PC-9 (cell line): ENCODE measurements around the gene KIAA0586. TPM values are rescaled to one million over a fixed set of nuclear protein-coding genes. Genes with fewer than 3 reads are reported as not detected.

Experiments used
- BruUV-seq: library from RNA; stranded (reverse); fragments of 400-500 nt; replicated peaks from 2 replicates; lab custom pipeline; 2021; lab: Mats Ljungman, UMichigan
- CTCF ChIA-PET: fragments of 300-600 bp; sonication (Branson Sonifier 250); formaldehyde crosslinking; loops from one replicate; lab custom pipeline; 2022; ENCODE audit warnings: antibody characterized with exemption; lab: Charles Lee
- POLR2A ChIA-PET: fragments of 300-600 bp; sonication (Branson Sonifier 250); formaldehyde crosslinking; loops from one replicate; lab custom pipeline; 2022; ENCODE audit warnings: antibody characterized with exemption; ENCODE audit not compliant: unreplicated experiment; lab: Charles Lee
- DNase-seq, 2 experiments: peaks; one replicate each; pipeline versions ENCODE4 v3.0.0 to v3.0.0-alpha.2; 2015 to 2022; ENCODE audit warnings: mixed read lengths in 1 of 2
- H2AFZ ChIP-seq: fragments of 200-600 bp; sonication (generic); 2 replicates; pipeline ENCODE4 v1.8.1; 2017; ENCODE audit warnings: antibody characterized with exemption
- H3F3A ChIP-seq: fragments of 200-600 bp; sonication (generic); 2 replicates; pipeline ENCODE4 v1.8.1; 2017; ENCODE audit warnings: antibody characterized with exemption, mild to moderate bottlenecking, low read depth; ENCODE audit not compliant: insufficient read depth
- H3K27ac ChIP-seq: fragments of 200-600 bp; sonication (generic); 2 replicates; pipeline ENCODE4 v1.6.1; 2016; ENCODE audit warnings: mixed run types
- H3K27me3 ChIP-seq: fragments of 200-600 bp; sonication (generic); 2 replicates; pipeline ENCODE4 v1.6.1; 2016; ENCODE audit warnings: low read depth, mixed run types; ENCODE audit not compliant: insufficient read depth
- H3K36me3 ChIP-seq: fragments of 200-600 bp; sonication (generic); 2 replicates; pipeline ENCODE4 v1.6.1; 2016; ENCODE audit warnings: low read depth, mixed run types
- H3K4me1 ChIP-seq: fragments of 200-600 bp; sonication (generic); replicated peaks from 2 replicates; pipeline ENCODE4 v1.6.1; 2016; ENCODE audit warnings: mixed run types; ENCODE audit not compliant: insufficient read depth
- H3K4me2 ChIP-seq: fragments of 200-600 bp; sonication (generic); 2 replicates; pipeline ENCODE4 v1.6.1; 2017; ENCODE audit warnings: mixed run types
- H3K4me3 ChIP-seq: fragments of 200-600 bp; sonication (generic); 2 replicates; pipeline ENCODE4 v1.6.1; 2016; ENCODE audit warnings: mixed run types
- H3K79me2 ChIP-seq: fragments of 200-600 bp; sonication (generic); 2 replicates; pipeline ENCODE4 v1.6.1; 2017; ENCODE audit warnings: low read depth, mixed run types
- H3K9me2 ChIP-seq: fragments of 200-600 bp; sonication (generic); 2 replicates; pipeline ENCODE4 v1.8.1; 2017; ENCODE audit warnings: mild to moderate bottlenecking; ENCODE audit not compliant: insufficient read depth
- H3K9me3 ChIP-seq: fragments of 200-600 bp; sonication (generic); 2 replicates; pipeline ENCODE4 v1.8.1; 2016; ENCODE audit warnings: low read depth; ENCODE audit not compliant: insufficient read depth
- H4K20me1 ChIP-seq: fragments of 200-600 bp; sonication (generic); 2 replicates; pipeline ENCODE4 v1.8.1; 2017; ENCODE audit not compliant: insufficient read depth
- CTCF ChIP-seq: fragments of 200-600 bp; sonication (generic); conservative IDR thresholded peaks from 2 replicates; pipeline ENCODE4 v1.6.1; 2017; ENCODE audit warnings: mixed run types, antibody characterized with exemption, mild to moderate bottlenecking, moderate library complexity
- EZH2 ChIP-seq: fragments of 200-600 bp; sonication (generic); IDR thresholded peaks from 2 replicates; pipeline ENCODE4 v1.8.0; 2017; ENCODE audit warnings: antibody characterized with exemption, low read depth
- intact Hi-C: fragments of 100-400 bp; cut with micrococcal nuclease; formaldehyde crosslinking; loops from one replicate; pipeline ENCODE4 v1.10.0; 2022; ENCODE audit not compliant: unreplicated experiment
- total RNA-seq: library from RNA; stranded (reverse); gene quantifications from 2 replicates; pipeline ENCODE4 v1.2.3, GENCODE V29; 2021

Gene KIAA0586
- total RNA-seq, 1 experiment from 2014 or later, result 20.4 TPM

DNA sequence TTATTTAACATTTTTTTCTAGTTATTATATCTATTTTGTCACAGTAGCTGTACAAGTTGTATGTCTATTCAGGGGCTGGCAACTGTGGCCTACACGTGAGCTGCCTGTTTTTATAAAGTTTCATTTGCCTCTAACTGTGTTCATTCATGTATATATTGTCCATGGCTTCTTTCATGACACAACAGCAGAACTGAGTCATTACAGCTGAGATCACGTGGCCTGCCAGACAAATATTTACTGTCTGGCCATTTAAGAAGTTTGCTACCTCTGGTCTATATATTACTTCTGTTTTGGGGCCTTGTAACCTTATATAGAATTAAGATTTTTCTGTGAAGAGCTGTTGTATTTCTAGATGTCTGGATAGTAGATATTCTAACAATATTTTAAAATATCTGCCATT, 37.9 kb downstream of the KIAA0586 start:
- Histone ChIP-seq H3K27me3 (no peaks in the 10 kb centered on the region), H2AFZ (no peak overlapping the region), H3F3A (no peaks in the 10 kb centered on the region), H3K4me3 (no peak overlapping the region), H3K9me3 (no peaks in the 10 kb centered on the region), H3K79me2 (no peaks in the 10 kb centered on the region), H3K27ac (no peak overlapping the region), H3K9me2 (no peaks in the 10 kb centered on the region), H3K4me1 (no peaks in the 10 kb centered on the region), H4K20me1 (no peaks in the 10 kb centered on the region), H3K4me2 (no peak overlapping the region), H3K36me3 (no peaks in the 10 kb centered on the region; the same call in 1 of the 2 replicates)
- intact Hi-C loops, result loop anchor here (5.0 kb wide), 1 partner anchor 358 kb away; no protein-coding TSS in a partner anchor
- ChIA-PET CTCF (no interaction called here), POLR2A (no interaction called here)
- BruUV-seq, result no TSS peak
- TF ChIP-seq CTCF, result no peak
- no peak for TF ChIP-seq EZH2
- no peak for DNase-seq

- ChIA-PET CTCF (no interaction called here), POLR2A (no interaction called here)
Measured at GRCh38 chr14:58466459-58466858, 38.9 kb downstream of the KIAA0586 start.

GRCh38 chr14:58467575-58467974, 40.1 kb downstream of the KIAA0586 start:
- ChIA-PET POLR2A (no interaction called here), CTCF (no interaction called here)
- no peaks in the 10 kb centered on the region for H3K9me2 ChIP-seq
- H3K27me3 ChIP-seq, result no peaks in the 10 kb centered on the region
- DNase-seq, result no peak
- H3K4me1 ChIP-seq, result no peaks in the 10 kb centered on the region
- H3K9me3 ChIP-seq, result no peaks in the 10 kb centered on the region
- H3K27ac ChIP-seq, result no peak overlapping the region
- H2AFZ ChIP-seq, result no peak overlapping the region
- H3K4me2 ChIP-seq, result no peak overlapping the region
- BruUV-seq, result no TSS peak
- H3F3A ChIP-seq, result no peaks in the 10 kb centered on the region
- no peaks in the 10 kb centered on the region for H4K20me1 ChIP-seq
- intact Hi-C loops, result loop anchor here (5.0 kb wide), 1 partner anchor 360 kb away; no protein-coding TSS in a partner anchor
- no peak for TF ChIP-seq CTCF
- no peak for TF ChIP-seq EZH2
- no peaks in the 10 kb centered on the region for H3K79me2 ChIP-seq
- H3K4me3 ChIP-seq, result no peak overlapping the region
- H3K36me3 ChIP-seq, result no peaks in the 10 kb centered on the region; the same call in 1 of the 2 replicates

More at GRCh38 chr14:58466459-58466858, 38.9 kb downstream of the KIAA0586 start:
- no peak overlapping the region for H2AFZ ChIP-seq
- no peaks in the 10 kb centered on the region for H3K9me3 ChIP-seq
- H3K4me1 ChIP-seq, result no peaks in the 10 kb centered on the region
- no peak for DNase-seq
- no peak overlapping the region for H3K4me3 ChIP-seq
- H3K79me2 ChIP-seq, result no peaks in the 10 kb centered on the region
- no peaks in the 10 kb centered on the region for H3K27me3 ChIP-seq
- no peaks in the 10 kb centered on the region for H3K9me2 ChIP-seq
- no peaks in the 10 kb centered on the region; the same call in 1 of the 2 replicates for H3K36me3 ChIP-seq
- H3K4me2 ChIP-seq, result no peak overlapping the region
- BruUV-seq, result no TSS peak
- H3K27ac ChIP-seq, result no peak overlapping the region
- H3F3A ChIP-seq, result no peaks in the 10 kb centered on the region
- intact Hi-C loops, result loop anchor here (5.0 kb wide), 1 partner anchor 359 kb away; no protein-coding TSS in a partner anchor
- TF ChIP-seq CTCF (no peak), EZH2 (no peak)
- H4K20me1 ChIP-seq, result no peaks in the 10 kb centered on the region
